ENCODE data around the gene TKT.

- TF ChIP-seq EP300 (IDR thresholded peaks at IDR 0.05): no peak
- TF ChIP-seq, protein P1, sequence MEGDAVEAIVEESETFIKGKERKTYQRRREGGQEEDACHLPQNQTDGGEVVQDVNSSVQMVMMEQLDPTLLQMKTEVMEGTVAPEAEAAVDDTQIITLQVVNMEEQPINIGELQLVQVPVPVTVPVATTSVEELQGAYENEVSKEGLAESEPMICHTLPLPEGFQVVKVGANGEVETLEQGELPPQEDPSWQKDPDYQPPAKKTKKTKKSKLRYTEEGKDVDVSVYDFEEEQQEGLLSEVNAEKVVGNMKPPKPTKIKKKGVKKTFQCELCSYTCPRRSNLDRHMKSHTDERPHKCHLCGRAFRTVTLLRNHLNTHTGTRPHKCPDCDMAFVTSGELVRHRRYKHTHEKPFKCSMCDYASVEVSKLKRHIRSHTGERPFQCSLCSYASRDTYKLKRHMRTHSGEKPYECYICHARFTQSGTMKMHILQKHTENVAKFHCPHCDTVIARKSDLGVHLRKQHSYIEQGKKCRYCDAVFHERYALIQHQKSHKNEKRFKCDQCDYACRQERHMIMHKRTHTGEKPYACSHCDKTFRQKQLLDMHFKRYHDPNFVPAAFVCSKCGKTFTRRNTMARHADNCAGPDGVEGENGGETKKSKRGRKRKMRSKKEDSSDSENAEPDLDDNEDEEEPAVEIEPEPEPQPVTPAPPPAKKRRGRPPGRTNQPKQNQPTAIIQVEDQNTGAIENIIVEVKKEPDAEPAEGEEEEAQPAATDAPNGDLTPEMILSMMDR (IDR thresholded peaks at IDR 0.05): no peak
Measured at GRCh38 chr3:53224536-53224935, 31.3 kb downstream of the TKT start.

All from upper lobe of left lung (tissue), 4 donors.